LNCaP clone FGC (cell line): ENCODE results near the gene RALY.
A peak's percentile ranks its signal among the peaks of the same experiment; 100 is the strongest.

Source experiments
- DNase-seq: peaks from one replicate; pipeline ENCODE4 v3.0.0-alpha.2; 2011; ENCODE audit warnings: low read depth
- H3K4me3 ChIP-seq: 2 replicates; pipeline ENCODE4 v1.5.1; 2011; ENCODE audit warnings: mild to moderate bottlenecking, low read depth, low read length, control low read depth
- CTCF ChIP-seq: IDR thresholded peaks from 2 replicates; pipeline ENCODE4 v1.5.1; 2012; ENCODE audit warnings: mild to moderate bottlenecking; ENCODE audit not compliant: control insufficient read depth, insufficient read depth; ENCODE audit errors: extremely low read depth

RALY gene

GRCh38 chr20:34111702-34112599 is 118.2 kb downstream of the RALY start, which contains the start of gene EIF2S2:
Gene EIF2S2 (minus strand): TSS chr20:34112243. CDS start chr20:34112110, 133 bp downstream.
- peak; percentile 96 for DNase-seq
- no peak for TF ChIP-seq CTCF
- peak within 1 kb of the TSS; percentile 95 for H3K4me3 ChIP-seq

GRCh38 chr20:34112600-34113101 is 118.9 kb downstream of the RALY start:
- peak overlapping the region; percentile 95 for H3K4me3 ChIP-seq
- TF ChIP-seq CTCF = no peak
- DNase-seq = no peak

- TF ChIP-seq CTCF = no peak
- no peak overlapping the region for H3K4me3 ChIP-seq
- DNase-seq = no peak
Measured at GRCh38 chr20:34114809-34115208, 121.1 kb downstream of the RALY start.

GRCh38 chr20:34115232-34115631 is 121.5 kb downstream of the RALY start:
- TF ChIP-seq CTCF = no peak
- H3K4me3 ChIP-seq = no peak overlapping the region
- DNase-seq = no peak

DNA sequence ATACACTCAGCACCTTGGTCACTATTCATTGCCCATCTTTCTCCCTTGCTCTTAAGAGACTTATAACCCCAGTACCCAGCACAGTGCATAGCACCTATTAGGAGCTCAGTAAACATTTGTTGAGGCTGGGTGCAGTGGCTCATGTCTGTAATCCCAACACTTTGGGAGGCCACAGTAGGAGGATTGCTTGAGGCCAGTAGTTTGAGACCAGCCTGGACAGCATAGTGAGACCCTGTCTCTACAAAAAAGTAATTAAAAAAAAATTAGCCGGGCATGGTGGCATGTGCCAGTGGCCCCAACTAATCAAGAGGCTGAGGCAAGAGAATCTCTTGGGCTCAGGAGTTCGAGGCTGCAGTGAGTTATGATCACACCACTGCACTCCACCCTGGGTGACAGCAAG is 126.5 kb downstream of the RALY start:
- no peak overlapping the region for H3K4me3 ChIP-seq
- no peak for DNase-seq

DNA sequence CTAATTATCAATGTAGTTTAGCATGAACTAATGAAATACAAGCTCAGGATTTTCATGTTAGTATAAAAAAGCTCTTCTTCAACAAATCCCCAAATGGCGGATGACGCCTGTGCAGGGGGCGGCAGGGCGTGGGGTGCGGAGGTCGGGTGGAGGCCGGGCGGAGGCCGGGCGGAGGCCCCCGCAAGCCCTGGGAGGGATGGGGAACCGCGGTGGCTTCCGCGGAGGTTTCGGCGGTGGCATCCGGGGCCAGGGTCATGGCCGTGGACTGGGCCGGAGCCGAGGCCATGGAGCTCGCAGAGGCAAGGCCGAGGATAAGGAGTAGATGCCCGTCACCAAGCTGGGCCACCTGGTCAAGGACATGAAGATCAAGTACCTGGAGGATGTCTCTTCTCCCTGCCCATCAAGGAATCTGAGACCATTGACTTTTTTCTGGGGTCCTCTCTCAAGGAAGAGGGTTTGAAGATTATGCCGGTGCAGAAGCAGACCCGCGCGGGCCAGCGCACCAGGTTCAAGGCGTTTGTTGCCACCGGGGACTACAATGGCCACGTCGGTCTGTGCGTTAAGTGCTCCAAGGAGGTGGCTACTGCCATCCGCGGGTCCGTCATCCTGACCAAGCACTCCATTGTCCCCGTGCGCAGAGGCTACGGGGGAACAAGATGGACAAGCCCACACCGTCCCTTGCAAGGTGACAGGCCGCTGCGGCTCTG is 128.7 kb downstream of the RALY start:
- TF ChIP-seq CTCF = no peak

More for the DNA sequence above, 126.5 kb downstream of the RALY start:
- no peak for TF ChIP-seq CTCF

More for the DNA sequence above, 128.7 kb downstream of the RALY start:
- no peak overlapping the region for H3K4me3 ChIP-seq
- DNase-seq = no peak
